NB4 (cell line): ENCODE data around the gene PSMA7.
"Not testable (repeated sequence)": the region's sequence is repeated elsewhere in the genome, so short reads cannot be mapped to it uniquely, and the experiment has no call there.

Source experiments
- DNase-seq: peaks from one replicate; pipeline ENCODE4 v3.0.0; 2010; ENCODE audit warnings: low read depth
- H3K4me3 ChIP-seq: one replicate; pipeline ENCODE4 v1.5.1; 2011; ENCODE audit warnings: mild to moderate bottlenecking, low read depth, low read length, moderate library complexity
- CTCF ChIP-seq: IDR thresholded peaks from one replicate; pipeline ENCODE4 v1.5.1; 2012; ENCODE audit warnings: low read depth, low read length
- MAX ChIP-seq: IDR thresholded peaks from 2 replicates; pipeline ENCODE4 v1.6.1; 2011; ENCODE audit warnings: low read depth, low read length
- MYC ChIP-seq: IDR thresholded peaks from 2 replicates; pipeline ENCODE4 v1.6.1; 2011; ENCODE audit warnings: low read depth, low read length
- POLR2A ChIP-seq: IDR thresholded peaks from 2 replicates; pipeline ENCODE4 v1.6.1; 2011; ENCODE audit warnings: mild to moderate bottlenecking; ENCODE audit not compliant: insufficient read length; ENCODE audit errors: extremely low read depth

Gene PSMA7

DNA sequence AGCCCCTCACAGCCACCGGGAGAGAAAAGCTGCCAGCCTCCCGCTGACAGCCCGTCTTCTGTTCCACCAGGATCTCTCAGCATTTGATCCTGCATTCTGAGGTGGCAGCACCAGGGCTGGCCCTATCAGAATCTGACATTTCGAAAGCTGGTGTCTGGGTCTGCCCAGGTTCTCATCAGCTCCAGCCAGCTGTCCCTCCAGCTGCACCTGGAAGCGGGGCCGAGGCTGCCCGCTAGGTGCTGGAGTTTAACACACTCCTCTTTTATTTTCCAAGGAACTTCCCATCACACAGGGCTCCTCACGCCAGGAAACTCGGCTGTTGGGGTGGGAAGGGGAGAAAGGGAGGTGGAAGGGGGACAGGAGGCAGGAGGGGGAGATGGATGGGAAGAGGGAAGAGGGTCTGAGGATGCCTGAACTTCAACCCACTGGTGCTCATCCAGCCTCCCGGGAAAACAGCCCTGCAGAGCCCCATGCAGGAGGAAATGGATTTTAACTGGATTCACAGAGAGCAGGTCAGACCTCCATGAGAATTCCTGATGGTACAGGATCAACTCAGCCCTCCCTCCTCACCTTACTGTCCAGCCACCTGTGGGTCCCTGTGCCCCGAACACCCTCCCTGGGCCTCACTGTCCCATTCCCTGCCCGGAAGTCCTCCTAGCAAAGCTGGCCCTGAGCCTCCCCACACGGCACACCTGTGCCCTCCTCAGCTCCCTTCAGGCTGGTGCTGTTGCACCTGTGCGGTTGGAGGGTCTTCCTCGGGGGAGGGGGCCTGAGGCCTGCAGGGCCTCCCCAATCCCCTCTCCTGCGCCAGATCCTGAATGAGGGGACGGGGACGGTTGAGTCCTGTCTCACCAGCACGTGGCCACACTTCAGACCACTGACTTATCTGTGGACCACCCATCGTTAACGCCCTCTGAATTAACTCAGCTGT, 24.8 kb downstream of the PSMA7 start:
- H3K4me3 ChIP-seq, result no peak overlapping the region
- TF ChIP-seq CTCF (no peak), MYC (no peak), POLR2A (no peak), MAX (no peak)
- no peak for DNase-seq

- DNase-seq, result no peak
- no peak for TF ChIP-seq POLR2A
- no peak for TF ChIP-seq MAX
- no peak for TF ChIP-seq CTCF
- TF ChIP-seq MYC, result no peak
- H3K4me3 ChIP-seq, result no peak overlapping the region
Observed at GRCh38 chr20:62117658-62118057, 25.5 kb downstream of the PSMA7 start.

- no peak for TF ChIP-seq MAX
- TF ChIP-seq MYC, result no peak
- no peak for TF ChIP-seq CTCF
- no peak for TF ChIP-seq POLR2A
- DNase-seq, result no peak
- H3K4me3 ChIP-seq, result no peak overlapping the region
Observed at GRCh38 chr20:62117362-62117646, 25.9 kb downstream of the PSMA7 start.

GRCh38 chr20:62116558-62117361, 26.4 kb downstream of the PSMA7 start:
- DNase-seq, result no peak
- H3K4me3 ChIP-seq, result no peak overlapping the region
- no peak for TF ChIP-seq MAX
- no peak for TF ChIP-seq CTCF
- TF ChIP-seq MYC, result no peak
- no peak for TF ChIP-seq POLR2A

- H3K4me3 ChIP-seq, DNase-seq: not testable (repeated sequence)
Observed at GRCh38 chr20:62115800-62116407, 27.3 kb downstream of the PSMA7 start.

DNA sequence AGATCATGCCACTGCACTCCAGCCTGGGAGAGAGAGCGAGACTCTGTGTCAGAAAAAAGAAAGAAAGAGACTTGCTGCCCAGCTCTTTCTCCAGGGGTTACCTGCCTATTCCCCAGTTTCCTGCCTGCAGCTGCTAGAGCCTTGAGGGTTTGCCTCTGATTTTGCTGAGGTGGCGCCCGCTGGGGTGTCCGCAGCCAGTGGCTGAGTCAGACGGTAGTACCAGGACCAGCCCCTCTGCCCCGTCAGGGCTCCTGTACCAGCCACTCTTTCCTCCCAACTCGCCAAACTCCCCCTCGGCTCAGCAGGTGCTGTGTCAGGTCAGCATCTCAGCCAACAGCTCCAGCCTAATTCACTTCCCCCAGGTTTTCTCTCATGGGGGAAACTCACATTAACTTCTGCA, 28.3 kb downstream of the PSMA7 start:
- no peak overlapping the region for H3K4me3 ChIP-seq
- no peak for DNase-seq
- TF ChIP-seq POLR2A (no peak), MAX (no peak), CTCF (no peak), MYC (no peak)
